HG03108 (cell line): ENCODE measurements around the gene TMEM219.
A peak's percentile ranks its signal among the peaks of the same experiment; 100 is the strongest.
"Not testable (repeated sequence)": the region's sequence is repeated elsewhere in the genome, so short reads cannot be mapped to it uniquely, and the experiment has no call there.

Experiments used
- ATAC-seq: cut with Tn5 transposase; IDR thresholded peaks from one replicate; pipeline ENCODE4 v1.9.1; 2021; ENCODE audit warnings: moderate library complexity; ENCODE audit not compliant: unreplicated experiment

The TMEM219 gene

GRCh38 chr16:29961479-29962343 lies at the start of gene TMEM219:
Gene TMEM219, plus strand, starts transcription at chr16:29962079. Its CDS starts 1,065 bp downstream, at chr16:29963144.
- ATAC-seq: peak; percentile 87

GRCh38 chr16:29912087-29912486 lies 49.8 kb upstream of the TMEM219 start:
- no peak for ATAC-seq

GRCh38 chr16:29913514-29913913 lies 48.4 kb upstream of the TMEM219 start:
- no peak for ATAC-seq

GRCh38 chr16:29915590-29916247 lies 46.2 kb upstream of the TMEM219 start:
- ATAC-seq: no peak

GRCh38 chr16:29916979-29917378 lies 44.9 kb upstream of the TMEM219 start:
- ATAC-seq: no peak

- ATAC-seq: no peak
Measured at GRCh38 chr16:29920288-29921033, 41.4 kb upstream of the TMEM219 start.

- ATAC-seq: no peak
Measured at GRCh38 chr16:29921034-29921385, 40.9 kb upstream of the TMEM219 start.

GRCh38 chr16:29922326-29922725 lies 39.6 kb upstream of the TMEM219 start:
- no peak for ATAC-seq

GRCh38 chr16:29922986-29923501 lies 38.8 kb upstream of the TMEM219 start:
- no peak for ATAC-seq

- no peak for ATAC-seq
Measured at GRCh38 chr16:29925105-29925756, 36.6 kb upstream of the TMEM219 start.

GRCh38 chr16:29925781-29926710 lies 35.8 kb upstream of the TMEM219 start, which contains the start of gene KCTD13:
Gene KCTD13, minus strand, starts transcription at chr16:29926226. Its CDS starts 193 bp downstream, at chr16:29926033.
- ATAC-seq: peak; percentile 83

- ATAC-seq: no peak
Measured at GRCh38 chr16:29926711-29927052, 35.2 kb upstream of the TMEM219 start.

- ATAC-seq: no peak
Measured at GRCh38 chr16:29927070-29927905, 34.6 kb upstream of the TMEM219 start.

- not testable (repeated sequence) for ATAC-seq
Measured at GRCh38 chr16:29931750-29932149, 30.1 kb upstream of the TMEM219 start.

- ATAC-seq: no peak
Measured at GRCh38 chr16:29940656-29941055, 21.2 kb upstream of the TMEM219 start.

- no peak for ATAC-seq
Measured at GRCh38 chr16:29943846-29944799, 17.8 kb upstream of the TMEM219 start.

- no peak for ATAC-seq
Measured at GRCh38 chr16:29947897-29948296, 14.0 kb upstream of the TMEM219 start.
